ENCODE data around the gene ATP2B2. TPM values are rescaled to one million over a fixed set of nuclear protein-coding genes. Genes with fewer than 3 reads are reported as not detected.
A peak's percentile ranks its signal among the peaks of the same experiment; 100 is the strongest.

The ATP2B2 gene
- polyA plus RNA-seq, 2 of the 4 experiments (the other 2 are of a cell fraction), result 0.03 to 0.04 TPM

DNA sequence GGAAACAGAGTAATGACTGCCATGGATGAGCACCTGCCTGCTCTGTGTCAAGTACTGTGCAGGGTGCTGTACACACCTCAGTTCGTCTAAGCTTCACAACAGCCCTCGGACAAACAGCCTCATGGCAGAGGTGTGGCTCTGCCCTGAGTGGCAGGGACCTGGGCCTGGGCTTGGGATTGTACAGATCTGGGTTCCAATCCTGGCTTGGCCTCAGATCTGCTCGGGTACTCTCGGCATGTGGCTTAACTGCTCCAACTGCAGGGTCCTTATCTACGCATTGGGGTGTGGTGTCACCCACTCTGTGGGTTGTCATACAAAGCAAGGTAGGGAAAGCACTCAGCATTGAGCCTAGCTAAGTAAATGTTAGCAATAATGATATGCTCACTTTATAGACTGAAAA lies 137.9 kb downstream of the ATP2B2 start:
- H3K27ac ChIP-seq, result peak overlapping the region in 1 of 2 experiments; percentile 58; a peak in 1 of 6 replicates
- no peaks in the 10 kb centered on the region for H3K9me3 ChIP-seq
- FAIRE-seq, result no peak
- no peak for DNase-seq (ENCODE audit: low read depth in 1 of 2, low spot score in 1 of 2)
- H3K4me3 ChIP-seq, result no peak overlapping the region
- ATAC-seq, result no peak; a peak in 1 of 6 replicates
- POLR2A ChIA-PET, result interaction anchor here (1.2 kb wide), 1 partner anchor 10 kb away, joined by 3 read pairs; no protein-coding TSS in a partner anchor
- CTCF ChIA-PET, result interaction anchor here (1.2 to 3.1 kb wide), 7 partner anchors 8 to 372 kb away, joined by 3 to 21 read pairs (median 4); no protein-coding TSS in a partner anchor
- WGBS (ENCODE audit: missing lambda C conversion rate), result 80% methylated on average over 3 of the region's 5 CpGs
- no peak overlapping the region for H3K4me2 ChIP-seq
- TF ChIP-seq BCL3 (IDR thresholded peaks at IDR 0.05) (no peak), SREBF2 (IDR thresholded peaks at IDR 0.05) (no peak), HOXA7 (CRISPR knock-in tag; IDR thresholded peaks at IDR 0.05) (no peak), GATA3 (IDR thresholded peaks at IDR 0.05; ENCODE audit: borderline replicate concordance) (no peak), HEYL (CRISPR knock-in tag; IDR thresholded peaks at IDR 0.05) (no peak), CTCF (IDR thresholded peaks at IDR 0.05) (no peak), FOXS1 (CRISPR knock-in tag; IDR thresholded peaks at IDR 0.05) (no peak), NFE2L2 (conservative IDR thresholded peaks at IDR 0.05; ENCODE audit: low read length) (no peak), EHF (CRISPR knock-in tag; IDR thresholded peaks at IDR 0.05) (no peak), ESRRA (IDR thresholded peaks at IDR 0.05; ENCODE audit: borderline replicate concordance, low read length) (no peak), FOSB (CRISPR knock-in tag; IDR thresholded peaks at IDR 0.05) (no peak), CHD4 (IDR thresholded peaks at IDR 0.05; ENCODE audit: borderline replicate concordance) (no peak), ZFP36 (IDR thresholded peaks at IDR 0.05; ENCODE audit: borderline replicate concordance, partially characterized antibody) (no peak), HOXB5 (CRISPR knock-in tag; IDR thresholded peaks at IDR 0.05) (no peak)
- TF ChIP-seq, protein P1, sequence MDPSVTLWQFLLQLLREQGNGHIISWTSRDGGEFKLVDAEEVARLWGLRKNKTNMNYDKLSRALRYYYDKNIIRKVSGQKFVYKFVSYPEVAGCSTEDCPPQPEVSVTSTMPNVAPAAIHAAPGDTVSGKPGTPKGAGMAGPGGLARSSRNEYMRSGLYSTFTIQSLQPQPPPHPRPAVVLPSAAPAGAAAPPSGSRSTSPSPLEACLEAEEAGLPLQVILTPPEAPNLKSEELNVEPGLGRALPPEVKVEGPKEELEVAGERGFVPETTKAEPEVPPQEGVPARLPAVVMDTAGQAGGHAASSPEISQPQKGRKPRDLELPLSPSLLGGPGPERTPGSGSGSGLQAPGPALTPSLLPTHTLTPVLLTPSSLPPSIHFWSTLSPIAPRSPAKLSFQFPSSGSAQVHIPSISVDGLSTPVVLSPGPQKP (IDR thresholded peaks at IDR 0.05; ENCODE audit: low read depth, low read length), result no peak
- TF ChIP-seq, protein P2, sequence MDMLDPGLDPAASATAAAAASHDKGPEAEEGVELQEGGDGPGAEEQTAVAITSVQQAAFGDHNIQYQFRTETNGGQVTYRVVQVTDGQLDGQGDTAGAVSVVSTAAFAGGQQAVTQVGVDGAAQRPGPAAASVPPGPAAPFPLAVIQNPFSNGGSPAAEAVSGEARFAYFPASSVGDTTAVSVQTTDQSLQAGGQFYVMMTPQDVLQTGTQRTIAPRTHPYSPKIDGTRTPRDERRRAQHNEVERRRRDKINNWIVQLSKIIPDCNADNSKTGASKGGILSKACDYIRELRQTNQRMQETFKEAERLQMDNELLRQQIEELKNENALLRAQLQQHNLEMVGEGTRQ (IDR thresholded peaks at IDR 0.05), result no peak
- H3K4me1 ChIP-seq, result peaks cover 15% of the 10 kb centered on the region; the same call in 1 of the 3 replicates

DNA sequence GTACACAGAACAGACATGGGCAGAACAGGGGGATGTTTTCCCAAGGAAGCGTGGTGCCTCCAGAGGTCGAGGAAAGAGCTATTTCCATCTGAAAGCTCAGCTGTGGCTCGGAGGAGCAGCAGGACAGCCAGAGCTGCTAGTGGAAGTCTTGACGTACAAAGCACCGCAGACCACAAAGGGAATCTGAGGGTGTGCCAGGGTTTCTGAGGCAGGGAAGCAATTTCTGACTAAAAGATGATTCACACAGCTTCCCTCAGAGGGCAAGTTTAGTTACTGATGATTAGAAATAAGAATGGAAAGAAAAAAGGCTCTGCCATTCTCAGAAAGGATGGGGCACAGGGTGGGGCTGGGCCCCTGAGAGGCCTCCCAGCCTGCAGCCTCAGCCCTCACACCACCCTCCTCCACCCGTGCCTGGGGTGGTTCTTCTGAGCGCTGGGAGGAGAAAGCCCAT lies 138.7 kb downstream of the ATP2B2 start:
- ATAC-seq (peak; percentile 78 to 88), DNase-seq (ENCODE audit: low read depth in 1 of 2, low spot score in 1 of 2) (peak; percentile 57 to 67), FAIRE-seq (no peak)
- POLR2A ChIA-PET, result interaction anchor here (1.2 kb wide), 1 partner anchor 9 kb away, joined by 3 read pairs; no protein-coding TSS in a partner anchor
- H3K4me1 ChIP-seq, result peaks cover 15% of the 10 kb centered on the region; the same call in 1 of the 3 replicates
- no peaks in the 10 kb centered on the region for H3K9me3 ChIP-seq
- TF ChIP-seq, protein P3, sequence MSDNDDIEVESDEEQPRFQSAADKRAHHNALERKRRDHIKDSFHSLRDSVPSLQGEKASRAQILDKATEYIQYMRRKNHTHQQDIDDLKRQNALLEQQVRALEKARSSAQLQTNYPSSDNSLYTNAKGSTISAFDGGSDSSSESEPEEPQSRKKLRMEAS (IDR thresholded peaks at IDR 0.05), result peak; percentile 34; the same call in 1 of the 2 replicates
- TF ChIP-seq EHF (CRISPR knock-in tag; IDR thresholded peaks at IDR 0.05) (no peak), FOSL2 (IDR thresholded peaks at IDR 0.05) (0 out of 2 replicates have a peak, but pooled peaks have one; percentile 9), FOSL2 (CRISPR knock-in tag; IDR thresholded peaks at IDR 0.05) (no peak), JUNB (IDR thresholded peaks at IDR 0.05) (no peak), NR3C1 (IDR thresholded peaks at IDR 0.05) (no peak), RNF2 (IDR thresholded peaks at IDR 0.05; ENCODE audit: borderline replicate concordance, low read depth) (no peak), BCL3 (IDR thresholded peaks at IDR 0.05) (no peak), SMC3 (IDR thresholded peaks at IDR 0.05) (no peak), ZNF302 (CRISPR knock-in tag; IDR thresholded peaks at IDR 0.05) (no peak), NPAS2 (CRISPR knock-in tag; IDR thresholded peaks at IDR 0.05; ENCODE audit: borderline replicate concordance) (no peak)
- H3K27ac ChIP-seq, result peak overlapping the region in 1 of 2 experiments; percentile 58; a peak in 3 of 6 replicates
- peak overlapping the region; percentile 33; the same call in 2 of the 3 replicates for H3K4me2 ChIP-seq
- no peak overlapping the region for H3K4me3 ChIP-seq
- CTCF ChIA-PET, result interaction anchor here (0.6 to 3.1 kb wide), 11 partner anchors 9 to 372 kb away, joined by 3 to 21 read pairs (median 4); no protein-coding TSS in a partner anchor
- 13% methylated on average over 7 of the region's 7 CpGs for WGBS (ENCODE audit: missing lambda C conversion rate)
